Stomach (tissue), 4 donors: ENCODE data around the gene BCAS3.

ENCODE experiments used
- CTCF ChIP-seq, 7 experiments: fragments of 450-650 bp in 4 of 7; fragments of 200-600 bp in 3 of 7; sonication (generic) in 3 of 7; IDR thresholded peaks; one replicate each; pipeline ENCODE4 v1.5.1; 2016 to 2019; ENCODE audit warnings: antibody characterized with exemption in 7 of 7, control low read depth in 2 of 7, mild to moderate bottlenecking in 1 of 7
- EP300 ChIP-seq: sonication (generic); formaldehyde crosslinking; IDR thresholded peaks from one replicate; pipeline ENCODE4 v1.6.1; 2017; ENCODE audit warnings: antibody characterized with exemption
- POLR2A ChIP-seq, 4 donors: fragments of 450-650 bp; IDR thresholded peaks; one replicate each; pipeline ENCODE4 v1.6.1; 2016; ENCODE audit warnings: antibody characterized with exemption in 4 of 4, control low read depth in 2 of 4, mild to moderate bottlenecking in 1 of 4, moderate library complexity in 1 of 4
- POLR2AphosphoS5 ChIP-seq, 3 donors: sonication (generic); formaldehyde crosslinking; IDR thresholded peaks; one replicate each; pipeline ENCODE4 v1.6.1; 2016; ENCODE audit warnings: antibody characterized with exemption in 3 of 3

- TF ChIP-seq CTCF (IDR thresholded peaks at IDR 0.05) (no peak), POLR2A (IDR thresholded peaks at IDR 0.05) (no peak), EP300 (no peak), POLR2AphosphoS5 (IDR thresholded peaks at IDR 0.05) (no peak)
These were observed 39.1 kb downstream of the BCAS3 start for GRCh38 chr17:60716766-60717165.
